ENCODE data around the gene AKR1B15.
A peak's percentile ranks its signal among the peaks of the same experiment; 100 is the strongest.
"Not testable (repeated sequence)": the region's sequence is repeated elsewhere in the genome, so short reads cannot be mapped to it uniquely, and the experiment has no call there.

AKR1B15 gene

GRCh38 chr7:134548877-134549276, at the start of gene AKR1B15:
Gene AKR1B15 (plus strand): TSS chr7:134549110. CDS start chr7:134564620, 15,510 bp downstream.
- DNase-seq = peak; percentile 51

GRCh38 chr7:134500406-134500805, 48.5 kb upstream of the AKR1B15 start:
- no peak for DNase-seq

- DNase-seq = no peak
Observed at GRCh38 chr7:134500982-134501381, 47.9 kb upstream of the AKR1B15 start.

GRCh38 chr7:134502463-134503371, 46.2 kb upstream of the AKR1B15 start:
- no peak for DNase-seq

GRCh38 chr7:134504660-134505164, 44.2 kb upstream of the AKR1B15 start:
- DNase-seq = no peak

GRCh38 chr7:134505856-134506255, 43.1 kb upstream of the AKR1B15 start:
- no peak for DNase-seq

- no peak for DNase-seq
Observed at GRCh38 chr7:134509010-134509409, 39.9 kb upstream of the AKR1B15 start.

GRCh38 chr7:134510646-134511045, 38.3 kb upstream of the AKR1B15 start:
- DNase-seq = no peak

- DNase-seq = no peak
Observed at GRCh38 chr7:134512271-134512670, 36.6 kb upstream of the AKR1B15 start.

- DNase-seq = peak; percentile 63
Observed at GRCh38 chr7:134513169-134513752, 35.6 kb upstream of the AKR1B15 start.

GRCh38 chr7:134514106-134514505, 34.8 kb upstream of the AKR1B15 start:
- no peak for DNase-seq

- DNase-seq = no peak
Observed at GRCh38 chr7:134514663-134515062, 34.2 kb upstream of the AKR1B15 start.

- no peak for DNase-seq
Observed at GRCh38 chr7:134515569-134516468, 33.1 kb upstream of the AKR1B15 start.

- DNase-seq = no peak
Observed at GRCh38 chr7:134520130-134520529, 28.8 kb upstream of the AKR1B15 start.

- DNase-seq = no peak
Observed at GRCh38 chr7:134522601-134523000, 26.3 kb upstream of the AKR1B15 start.

GRCh38 chr7:134525449-134525848, 23.5 kb upstream of the AKR1B15 start:
- DNase-seq = not testable (repeated sequence)

GRCh38 chr7:134526552-134527248, 22.2 kb upstream of the AKR1B15 start:
- DNase-seq = not testable (repeated sequence)

GRCh38 chr7:134527979-134528371, 20.9 kb upstream of the AKR1B15 start:
- no peak for DNase-seq

GRCh38 chr7:134528749-134529148, 20.2 kb upstream of the AKR1B15 start:
- no peak for DNase-seq

GRCh38 chr7:134530460-134530859, 18.4 kb upstream of the AKR1B15 start:
- DNase-seq = no peak

- DNase-seq = no peak
Observed at GRCh38 chr7:134532180-134532953, 16.5 kb upstream of the AKR1B15 start.

- no peak for DNase-seq
Observed at GRCh38 chr7:134532954-134533218, 16.0 kb upstream of the AKR1B15 start.

Measured in activated CD8-positive, alpha-beta memory T cell treated with anti-CD3 and anti-CD28 coated beads, Interleukin-2, amount 50 U/mL, for 48 hours (primary cell).